ENCODE measurements around the gene GBE1. TPM values are rescaled to one million over a fixed set of nuclear protein-coding genes. Genes with fewer than 3 reads are reported as not detected.
A peak's percentile ranks its signal among the peaks of the same experiment; 100 is the strongest.

GBE1 gene
- total RNA-seq, 4 donors from 2014 or later: 15.8 to 28.6 (median 20.5) TPM

- no peaks in the 10 kb centered on the region for H3K27me3 ChIP-seq
- H3K27ac ChIP-seq: no peak overlapping the region
- WGBS: 98% methylated on average over 1 of the region's 1 CpG
- H3K9me3 ChIP-seq: no peaks in the 10 kb centered on the region
- no peaks in the 10 kb centered on the region for H3K36me3 ChIP-seq
- DNase-seq (ENCODE audit: low spot score in 2 of 2): no peak
- TF ChIP-seq CTCF (IDR thresholded peaks at IDR 0.05): no peak
- TF ChIP-seq POLR2A (IDR thresholded peaks at IDR 0.05): no peak
- TF ChIP-seq POLR2AphosphoS5 (IDR thresholded peaks at IDR 0.05): no peak
- TF ChIP-seq EP300 (IDR thresholded peaks at IDR 0.05): no peak
- no peak overlapping the region for H3K4me3 ChIP-seq
- no peaks in the 10 kb centered on the region for H3K4me1 ChIP-seq
Measured at GRCh38 chr3:81660036-81660435, 101.4 kb downstream of the GBE1 start.

GRCh38 chr3:81658322-81658997, 103.0 kb downstream of the GBE1 start:
- DNase-seq (ENCODE audit: low spot score in 2 of 2): no peak
- no peaks in the 10 kb centered on the region for H3K27me3 ChIP-seq
- WGBS: 76% methylated on average over 3 of the region's 3 CpGs
- no peaks in the 10 kb centered on the region for H3K9me3 ChIP-seq
- H3K27ac ChIP-seq: no peak overlapping the region
- H3K4me1 ChIP-seq: no peaks in the 10 kb centered on the region
- no peaks in the 10 kb centered on the region for H3K36me3 ChIP-seq
- H3K4me3 ChIP-seq: no peak overlapping the region
- TF ChIP-seq POLR2A (IDR thresholded peaks at IDR 0.05) (no peak), CTCF (IDR thresholded peaks at IDR 0.05) (no peak)

- Histone ChIP-seq H3K36me3 (no peaks in the 10 kb centered on the region), H3K27me3 (no peaks in the 10 kb centered on the region), H3K4me1 (peaks cover 22% of the 10 kb centered on the region), H3K9me3 (no peaks in the 10 kb centered on the region), H3K4me3 (no peak overlapping the region), H3K27ac (peak overlapping the region; percentile 42)
- no peak for DNase-seq (ENCODE audit: low spot score in 2 of 2)
- TF ChIP-seq POLR2A (IDR thresholded peaks at IDR 0.05): no peak
- WGBS: 45% methylated on average over 4 of the region's 4 CpGs
Measured at GRCh38 chr3:81651139-81651538, 110.3 kb downstream of the GBE1 start.

GRCh38 chr3:81650187-81650586, 111.3 kb downstream of the GBE1 start:
- Histone ChIP-seq H3K4me3 (no peak overlapping the region), H3K27me3 (no peaks in the 10 kb centered on the region), H3K9me3 (no peaks in the 10 kb centered on the region), H3K4me1 (peaks cover 22% of the 10 kb centered on the region), H3K36me3 (peaks cover 6% of the 10 kb centered on the region), H3K27ac (peak overlapping the region; percentile 42)
- DNase-seq (ENCODE audit: low spot score in 2 of 2): no peak
- WGBS: 58% methylated on average over 3 of the region's 3 CpGs
- no peak for TF ChIP-seq POLR2A (IDR thresholded peaks at IDR 0.05)
- no peak for TF ChIP-seq CTCF (IDR thresholded peaks at IDR 0.05)
- no peak for TF ChIP-seq POLR2AphosphoS5 (IDR thresholded peaks at IDR 0.05)
- no peak for TF ChIP-seq EP300 (IDR thresholded peaks at IDR 0.05)

GRCh38 chr3:81645248-81645647, 116.2 kb downstream of the GBE1 start:
- Histone ChIP-seq H3K4me3 (no peak overlapping the region), H3K27ac (no peak overlapping the region), H3K4me1 (peaks cover 5% of the 10 kb centered on the region), H3K9me3 (no peaks in the 10 kb centered on the region), H3K36me3 (peaks cover 6% of the 10 kb centered on the region), H3K27me3 (no peaks in the 10 kb centered on the region)
- no peak for DNase-seq (ENCODE audit: low spot score in 2 of 2)
- WGBS: 89% methylated on average over 1 of the region's 1 CpG
- no peak for TF ChIP-seq EP300 (IDR thresholded peaks at IDR 0.05)
- no peak for TF ChIP-seq POLR2AphosphoS5 (IDR thresholded peaks at IDR 0.05)
- TF ChIP-seq POLR2A (IDR thresholded peaks at IDR 0.05): no peak
- no peak for TF ChIP-seq CTCF (IDR thresholded peaks at IDR 0.05)

GRCh38 chr3:81643721-81644120, 117.7 kb downstream of the GBE1 start:
- no peaks in the 10 kb centered on the region for H3K27me3 ChIP-seq
- no peak overlapping the region for H3K27ac ChIP-seq
- H3K4me1 ChIP-seq: no peaks in the 10 kb centered on the region
- TF ChIP-seq POLR2AphosphoS5 (IDR thresholded peaks at IDR 0.05) (no peak), EP300 (IDR thresholded peaks at IDR 0.05) (no peak), CTCF (IDR thresholded peaks at IDR 0.05) (peak in 1 of 2 donors; percentile 9)
- no peak for DNase-seq (ENCODE audit: low spot score in 2 of 2)
- WGBS: 67% methylated on average over 2 of the region's 2 CpGs
- no peaks in the 10 kb centered on the region for H3K9me3 ChIP-seq
- no peak overlapping the region for H3K4me3 ChIP-seq
- H3K36me3 ChIP-seq: peaks cover 6% of the 10 kb centered on the region

Data from suprapubic skin (tissue), 4 donors.